Measurements from ENCODE around the gene KRT76.

GRCh38 chr12:52726451-52726850 is 50.7 kb downstream of the KRT76 start:
- TF ChIP-seq USF1 (IDR thresholded peaks at IDR 0.05): no peak
- TF ChIP-seq REST (IDR thresholded peaks at IDR 0.05; ENCODE audit: low read depth): no peak
- no peak for TF ChIP-seq EP300 (IDR thresholded peaks at IDR 0.05; ENCODE audit: borderline replicate concordance)
- TF ChIP-seq RAD21 (IDR thresholded peaks at IDR 0.05; ENCODE audit: low read depth): no peak
- TF ChIP-seq MAX (IDR thresholded peaks at IDR 0.05): no peak
- no peak for TF ChIP-seq NFIC (IDR thresholded peaks at IDR 0.05)
- TF ChIP-seq CEBPB (IDR thresholded peaks at IDR 0.05): no peak
- no peak for TF ChIP-seq EGR1 (IDR thresholded peaks at IDR 0.05)
- TF ChIP-seq YY1 (IDR thresholded peaks at IDR 0.05; ENCODE audit: low read depth): no peak
- no peak for TF ChIP-seq TAF1 (IDR thresholded peaks at IDR 0.05; ENCODE audit: low read depth)
- TF ChIP-seq CREB1 (IDR thresholded peaks at IDR 0.05; ENCODE audit: low read depth): no peak
- no peak for TF ChIP-seq FOXM1 (IDR thresholded peaks at IDR 0.05; ENCODE audit: borderline replicate concordance, low read depth)
